ENCODE measurements around the gene RHNO1. TPM values are rescaled to one million over a fixed set of nuclear protein-coding genes. Genes with fewer than 3 reads are reported as not detected.

Gene RHNO1
- total RNA-seq, 1 donor from 2014 or later, result 55.5 TPM

DNA sequence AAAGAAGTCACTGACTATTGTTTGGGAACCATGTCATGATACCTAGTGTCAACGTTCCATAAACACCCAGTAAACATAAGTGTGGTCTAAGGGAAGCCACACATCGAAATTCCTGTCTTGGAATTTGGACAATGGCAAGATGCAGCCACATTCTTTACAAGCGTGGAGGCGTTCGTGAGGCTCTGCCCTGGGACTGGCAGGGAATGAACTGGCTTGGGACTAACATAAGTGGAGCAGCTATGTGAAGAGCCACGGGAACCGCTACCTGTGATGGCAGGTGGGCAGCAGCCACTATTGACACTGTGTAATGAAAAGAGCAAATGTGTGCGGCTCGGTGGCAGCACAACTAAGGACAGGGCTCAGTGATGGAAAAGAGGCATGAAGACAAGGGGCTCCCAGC lies 32.2 kb upstream of the RHNO1 start:
- H3K4me3 Mint-ChIP-seq, result peak overlapping the region; percentile 3
- H3K27ac Mint-ChIP-seq (ENCODE audit: unreplicated experiment), result peak overlapping the region; percentile 13
- TF ChIP-seq, protein P1, sequence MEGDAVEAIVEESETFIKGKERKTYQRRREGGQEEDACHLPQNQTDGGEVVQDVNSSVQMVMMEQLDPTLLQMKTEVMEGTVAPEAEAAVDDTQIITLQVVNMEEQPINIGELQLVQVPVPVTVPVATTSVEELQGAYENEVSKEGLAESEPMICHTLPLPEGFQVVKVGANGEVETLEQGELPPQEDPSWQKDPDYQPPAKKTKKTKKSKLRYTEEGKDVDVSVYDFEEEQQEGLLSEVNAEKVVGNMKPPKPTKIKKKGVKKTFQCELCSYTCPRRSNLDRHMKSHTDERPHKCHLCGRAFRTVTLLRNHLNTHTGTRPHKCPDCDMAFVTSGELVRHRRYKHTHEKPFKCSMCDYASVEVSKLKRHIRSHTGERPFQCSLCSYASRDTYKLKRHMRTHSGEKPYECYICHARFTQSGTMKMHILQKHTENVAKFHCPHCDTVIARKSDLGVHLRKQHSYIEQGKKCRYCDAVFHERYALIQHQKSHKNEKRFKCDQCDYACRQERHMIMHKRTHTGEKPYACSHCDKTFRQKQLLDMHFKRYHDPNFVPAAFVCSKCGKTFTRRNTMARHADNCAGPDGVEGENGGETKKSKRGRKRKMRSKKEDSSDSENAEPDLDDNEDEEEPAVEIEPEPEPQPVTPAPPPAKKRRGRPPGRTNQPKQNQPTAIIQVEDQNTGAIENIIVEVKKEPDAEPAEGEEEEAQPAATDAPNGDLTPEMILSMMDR (conservative IDR thresholded peaks at IDR 0.05), result no peak
- peaks cover 47% of the 10 kb centered on the region for H3K4me1 Mint-ChIP-seq
- no peaks in the 10 kb centered on the region for H3K9me3 Mint-ChIP-seq
- peaks cover 3% of the 10 kb centered on the region for H3K36me3 Mint-ChIP-seq (ENCODE audit: low read depth)
- H3K27me3 Mint-ChIP-seq (ENCODE audit: low read depth), result no peaks in the 10 kb centered on the region
- DNase-seq (ENCODE audit: low read depth, low spot score), result no peak

DNA sequence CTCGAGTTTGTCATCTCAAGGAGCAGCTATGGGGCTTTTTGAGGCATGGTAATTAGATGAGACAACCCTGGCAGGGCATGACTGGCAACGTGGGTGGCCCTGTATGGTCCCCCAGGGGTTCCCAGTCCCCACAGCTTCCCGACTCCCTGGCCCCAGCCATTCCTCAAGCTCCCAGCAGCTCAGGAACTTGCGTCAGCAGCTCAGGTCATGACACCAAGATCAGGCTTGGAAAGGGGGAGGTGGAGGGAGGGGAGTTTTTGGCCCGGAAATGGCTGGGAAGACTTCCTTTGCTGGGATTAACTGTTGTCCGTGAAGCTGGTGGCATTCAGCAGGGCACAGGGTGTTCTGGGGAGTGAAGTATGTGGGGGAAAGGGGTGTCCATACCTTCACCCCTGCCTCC lies 31.7 kb upstream of the RHNO1 start:
- H3K27ac Mint-ChIP-seq (ENCODE audit: unreplicated experiment), result peak overlapping the region; percentile 67
- H3K4me1 Mint-ChIP-seq, result peaks cover 50% of the 10 kb centered on the region
- DNase-seq (ENCODE audit: low read depth, low spot score), result no peak
- H3K4me3 Mint-ChIP-seq, result no peak overlapping the region
- H3K9me3 Mint-ChIP-seq, result no peaks in the 10 kb centered on the region
- peaks cover 2% of the 10 kb centered on the region for H3K36me3 Mint-ChIP-seq (ENCODE audit: low read depth)
- H3K27me3 Mint-ChIP-seq (ENCODE audit: low read depth), result no peaks in the 10 kb centered on the region
- TF ChIP-seq, protein P1 (conservative IDR thresholded peaks at IDR 0.05), result no peak

DNA sequence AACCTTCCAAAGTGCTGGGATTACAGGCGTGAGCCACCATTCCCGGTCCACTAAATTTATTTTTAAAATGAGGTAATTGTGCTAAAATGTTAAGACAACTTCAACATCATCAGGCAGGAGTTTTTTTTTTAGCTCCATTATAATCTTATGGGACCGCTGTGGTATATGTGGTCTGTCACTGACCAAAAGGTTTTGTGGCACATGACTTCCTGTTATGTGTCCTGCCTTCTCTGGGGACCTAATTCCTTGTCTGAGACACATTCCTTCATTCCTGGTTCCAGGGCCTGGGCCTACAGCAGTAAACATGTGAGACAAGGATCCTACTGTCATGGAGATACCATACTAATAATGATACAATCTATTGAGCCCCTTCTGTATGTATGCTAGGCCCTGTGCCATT lies 25.1 kb upstream of the RHNO1 start:
- Mint-ChIP-seq H3K4me3 (no peak overlapping the region), H3K27me3 (ENCODE audit: low read depth) (no peaks in the 10 kb centered on the region), H3K4me1 (peaks cover 35% of the 10 kb centered on the region), H3K36me3 (ENCODE audit: low read depth) (no peaks in the 10 kb centered on the region), H3K27ac (ENCODE audit: unreplicated experiment) (no peak overlapping the region), H3K9me3 (no peaks in the 10 kb centered on the region)
- TF ChIP-seq, protein P1 (conservative IDR thresholded peaks at IDR 0.05), result no peak
- no peak for DNase-seq (ENCODE audit: low read depth, low spot score)

DNA sequence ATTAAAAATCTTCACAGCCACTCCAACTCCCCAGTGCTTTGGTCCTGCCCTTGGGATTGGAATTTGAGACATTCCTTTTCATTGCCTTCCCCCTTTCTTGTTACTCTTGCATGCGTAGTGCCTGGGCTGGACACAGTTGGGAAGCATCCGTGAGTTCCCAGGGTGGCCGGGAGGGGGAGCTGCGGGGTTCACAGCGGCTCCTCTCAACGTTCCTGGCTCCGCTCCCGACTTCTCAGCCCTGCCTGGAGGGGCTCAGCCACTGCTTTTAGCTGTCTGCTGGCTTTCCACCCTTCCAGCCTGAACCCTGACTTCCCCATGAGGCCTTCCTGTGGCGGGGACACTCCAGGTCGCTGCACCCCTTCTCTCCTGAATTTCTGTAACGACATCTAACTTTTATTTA lies 23.4 kb upstream of the RHNO1 start:
- Mint-ChIP-seq H3K4me3 (no peak overlapping the region), H3K27me3 (ENCODE audit: low read depth) (no peaks in the 10 kb centered on the region), H3K9me3 (no peaks in the 10 kb centered on the region)

DNA sequence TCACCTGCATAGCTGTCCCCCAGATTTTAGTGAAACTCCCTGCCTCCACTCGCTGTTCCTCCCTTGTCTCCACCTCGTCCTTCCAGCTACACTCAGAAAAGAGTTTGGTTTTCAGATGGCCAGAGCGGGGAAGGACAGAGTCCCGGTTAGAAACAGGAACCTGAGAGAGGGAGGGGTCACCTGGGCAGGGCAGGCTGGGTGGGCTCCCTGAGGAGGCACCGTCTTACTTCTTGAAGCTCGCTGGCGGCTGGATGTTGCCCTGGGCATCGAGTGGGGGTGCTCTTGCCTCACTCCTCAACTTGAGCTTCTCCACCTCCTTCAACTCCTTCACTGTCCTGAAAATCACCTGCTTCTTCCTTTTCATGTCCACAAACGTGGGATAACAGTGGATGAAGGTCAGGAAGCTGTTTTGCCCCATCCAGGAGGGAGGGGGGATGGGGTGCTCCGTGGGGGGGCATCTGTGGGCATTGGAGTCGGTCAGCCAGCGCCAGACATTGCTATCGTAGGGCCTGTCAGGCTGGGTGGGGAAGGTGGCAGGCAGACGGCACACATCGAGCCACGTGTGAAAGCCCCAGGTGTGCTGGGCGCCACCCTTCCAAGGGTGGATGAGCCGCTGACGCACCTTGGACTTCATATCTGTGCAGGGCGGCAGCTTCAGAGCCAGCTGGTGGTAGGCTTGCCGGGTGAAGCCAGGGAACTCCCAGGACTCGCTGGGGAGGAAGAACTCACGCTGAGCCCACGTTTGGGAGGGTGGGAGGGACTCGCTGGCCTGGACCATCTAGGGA lies 22.2 kb upstream of the RHNO1 start:
- Mint-ChIP-seq H3K4me1 (peaks cover 14% of the 10 kb centered on the region), H3K36me3 (ENCODE audit: low read depth) (no peaks in the 10 kb centered on the region), H3K27me3 (ENCODE audit: low read depth) (no peaks in the 10 kb centered on the region), H3K27ac (ENCODE audit: unreplicated experiment) (no peak overlapping the region), H3K9me3 (no peaks in the 10 kb centered on the region), H3K4me3 (no peak overlapping the region)
- TF ChIP-seq, protein P1 (conservative IDR thresholded peaks at IDR 0.05), result no peak
- no peak for DNase-seq (ENCODE audit: low read depth, low spot score)

More for the DNA sequence above, 23.4 kb upstream of the RHNO1 start:
- H3K36me3 Mint-ChIP-seq (ENCODE audit: low read depth), result no peaks in the 10 kb centered on the region
- peaks cover 27% of the 10 kb centered on the region for H3K4me1 Mint-ChIP-seq
- TF ChIP-seq, protein P1 (conservative IDR thresholded peaks at IDR 0.05), result peak; percentile 96
- H3K27ac Mint-ChIP-seq (ENCODE audit: unreplicated experiment), result no peak overlapping the region
- peak; percentile 89 for DNase-seq (ENCODE audit: low read depth, low spot score)
